ENCODE results near the gene DEK.

Gene DEK

DNA sequence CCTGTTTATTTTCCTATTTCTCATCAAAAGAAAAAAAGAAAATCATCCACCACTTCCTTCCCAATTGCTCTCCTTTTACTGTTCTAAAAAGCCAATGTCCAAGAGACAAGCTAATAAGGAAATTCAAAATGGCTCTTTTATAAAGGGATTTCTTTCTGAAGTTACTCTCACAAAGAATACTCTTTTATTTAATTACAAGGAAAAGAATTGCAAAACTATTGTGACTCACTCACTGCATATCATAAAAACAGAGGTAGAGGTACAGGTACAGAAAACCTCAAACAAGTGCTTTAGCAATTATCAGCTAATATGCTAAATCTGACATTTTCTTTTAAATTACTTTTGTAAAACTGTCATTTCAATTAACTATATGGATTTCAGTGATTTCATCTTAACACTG, 18.1 kb downstream of the DEK start:
- no peak for DNase-seq
- TF ChIP-seq, protein P1, sequence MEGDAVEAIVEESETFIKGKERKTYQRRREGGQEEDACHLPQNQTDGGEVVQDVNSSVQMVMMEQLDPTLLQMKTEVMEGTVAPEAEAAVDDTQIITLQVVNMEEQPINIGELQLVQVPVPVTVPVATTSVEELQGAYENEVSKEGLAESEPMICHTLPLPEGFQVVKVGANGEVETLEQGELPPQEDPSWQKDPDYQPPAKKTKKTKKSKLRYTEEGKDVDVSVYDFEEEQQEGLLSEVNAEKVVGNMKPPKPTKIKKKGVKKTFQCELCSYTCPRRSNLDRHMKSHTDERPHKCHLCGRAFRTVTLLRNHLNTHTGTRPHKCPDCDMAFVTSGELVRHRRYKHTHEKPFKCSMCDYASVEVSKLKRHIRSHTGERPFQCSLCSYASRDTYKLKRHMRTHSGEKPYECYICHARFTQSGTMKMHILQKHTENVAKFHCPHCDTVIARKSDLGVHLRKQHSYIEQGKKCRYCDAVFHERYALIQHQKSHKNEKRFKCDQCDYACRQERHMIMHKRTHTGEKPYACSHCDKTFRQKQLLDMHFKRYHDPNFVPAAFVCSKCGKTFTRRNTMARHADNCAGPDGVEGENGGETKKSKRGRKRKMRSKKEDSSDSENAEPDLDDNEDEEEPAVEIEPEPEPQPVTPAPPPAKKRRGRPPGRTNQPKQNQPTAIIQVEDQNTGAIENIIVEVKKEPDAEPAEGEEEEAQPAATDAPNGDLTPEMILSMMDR (IDR thresholded peaks at IDR 0.05): no peak
- H3K36me3 Mint-ChIP-seq (ENCODE audit: low read depth): peaks cover 91% of the 10 kb centered on the region
- H3K4me3 Mint-ChIP-seq: no peak overlapping the region
- no peaks in the 10 kb centered on the region for H3K4me1 Mint-ChIP-seq
- no peak overlapping the region for H3K27ac Mint-ChIP-seq
- no peaks in the 10 kb centered on the region for H3K9me3 Mint-ChIP-seq
- H3K27me3 Mint-ChIP-seq (ENCODE audit: low read depth, poor library complexity): no peaks in the 10 kb centered on the region

DNA sequence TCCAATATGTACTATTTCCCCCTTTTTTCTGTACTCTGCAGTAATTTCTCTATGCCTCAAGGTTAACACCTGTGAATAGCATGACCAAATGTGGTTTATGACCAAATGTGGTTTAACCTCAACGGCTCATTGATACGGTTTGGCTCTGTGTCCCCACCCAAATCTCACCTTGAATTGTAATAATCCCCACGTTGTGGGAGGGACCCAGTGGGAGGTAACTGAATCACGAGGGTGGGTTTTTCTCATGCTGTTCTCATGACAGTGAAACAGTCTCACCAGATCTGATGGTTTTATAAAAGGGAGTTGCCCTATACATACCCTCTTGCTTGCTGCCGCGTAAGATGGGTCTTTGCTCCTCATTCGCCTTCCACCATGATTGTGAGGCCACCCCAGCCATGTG, 18.7 kb downstream of the DEK start:
- Mint-ChIP-seq H3K4me3 (no peak overlapping the region), H3K36me3 (ENCODE audit: low read depth) (peaks cover 91% of the 10 kb centered on the region), H3K27me3 (ENCODE audit: low read depth, poor library complexity) (no peaks in the 10 kb centered on the region), H3K27ac (no peak overlapping the region), H3K4me1 (no peaks in the 10 kb centered on the region), H3K9me3 (no peaks in the 10 kb centered on the region)
- DNase-seq: no peak
- TF ChIP-seq, protein P1 (IDR thresholded peaks at IDR 0.05): no peak

DNA sequence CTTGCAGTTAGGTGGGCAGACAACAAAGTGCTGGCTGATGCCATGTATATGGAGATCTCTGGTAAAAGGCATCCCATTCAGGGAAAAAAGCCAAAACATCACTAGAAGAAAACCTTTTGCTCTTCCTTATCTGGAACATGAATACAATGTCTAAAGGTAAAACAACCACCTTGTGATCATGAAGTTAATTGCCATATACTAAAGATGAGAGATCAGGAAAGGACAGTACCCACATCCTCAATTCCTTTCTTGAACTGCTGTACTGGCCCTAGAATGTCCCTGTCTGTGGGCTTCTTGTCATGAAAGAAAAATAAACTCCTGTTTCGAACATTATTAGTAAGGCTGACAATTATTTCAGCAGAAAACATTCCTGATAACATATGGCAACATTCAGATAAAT, 19.3 kb downstream of the DEK start:
- peaks cover 95% of the 10 kb centered on the region for H3K36me3 Mint-ChIP-seq (ENCODE audit: low read depth)
- H3K27ac Mint-ChIP-seq: peak overlapping the region; percentile 45
- TF ChIP-seq, protein P1 (IDR thresholded peaks at IDR 0.05): no peak
- no peaks in the 10 kb centered on the region for H3K9me3 Mint-ChIP-seq
- no peak for DNase-seq
- no peaks in the 10 kb centered on the region for H3K4me1 Mint-ChIP-seq
- H3K4me3 Mint-ChIP-seq: no peak overlapping the region
- H3K27me3 Mint-ChIP-seq (ENCODE audit: low read depth, poor library complexity): no peaks in the 10 kb centered on the region

DNA sequence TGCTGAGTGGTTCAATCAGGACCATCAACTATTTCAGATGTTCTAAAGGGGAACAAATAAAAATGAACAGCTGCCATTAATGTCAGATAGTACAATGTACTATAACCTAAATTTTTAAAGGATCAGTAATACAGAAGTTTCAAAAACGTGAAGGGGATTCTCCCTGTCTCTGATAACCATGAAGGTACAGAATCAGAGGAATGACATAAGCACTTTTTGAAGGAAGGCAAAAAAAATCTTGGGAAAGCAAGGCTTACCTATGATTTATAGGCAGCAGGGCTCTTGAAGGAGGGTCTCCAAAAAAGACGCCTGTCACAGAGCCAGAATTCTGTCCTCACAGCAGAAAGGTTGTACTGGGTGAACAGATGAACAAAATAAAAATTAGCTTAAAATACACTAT, 20.1 kb downstream of the DEK start:
- Mint-ChIP-seq H3K36me3 (ENCODE audit: low read depth) (peaks cover 96% of the 10 kb centered on the region), H3K4me3 (no peak overlapping the region), H3K27ac (no peak overlapping the region)

DNA sequence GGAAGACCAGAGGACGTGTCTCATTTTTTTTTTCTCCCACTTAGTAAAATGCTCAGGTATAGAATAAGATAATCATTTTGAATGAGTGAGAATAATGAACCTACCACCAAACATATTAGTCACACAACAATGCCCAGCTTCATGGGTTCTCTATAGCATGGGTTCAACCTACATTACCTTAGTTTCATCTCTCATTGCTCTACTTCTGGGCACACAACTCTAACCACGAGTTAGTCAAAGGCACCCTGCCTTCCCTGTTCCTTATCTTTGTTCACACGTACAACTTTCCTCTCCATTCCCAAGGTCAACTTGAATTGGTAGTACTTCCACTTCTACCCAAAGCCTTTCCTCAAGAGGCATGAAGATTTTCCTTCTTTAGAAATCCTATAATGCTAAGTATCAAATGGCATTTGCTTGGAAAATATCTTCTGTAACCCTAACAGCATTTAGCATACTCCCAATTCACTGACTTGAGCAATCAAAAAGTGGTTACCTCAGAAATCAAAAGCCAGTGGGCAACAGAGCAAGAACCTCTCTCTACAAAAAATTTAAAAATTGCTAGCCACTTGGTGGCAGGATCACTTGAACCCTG, 20.9 kb downstream of the DEK start:
- Mint-ChIP-seq H3K27ac (no peak overlapping the region), H3K27me3 (ENCODE audit: low read depth, poor library complexity) (no peaks in the 10 kb centered on the region), H3K36me3 (ENCODE audit: low read depth) (peaks cover 96% of the 10 kb centered on the region), H3K4me3 (no peak overlapping the region), H3K4me1 (no peaks in the 10 kb centered on the region), H3K9me3 (no peaks in the 10 kb centered on the region)
- TF ChIP-seq, protein P1 (IDR thresholded peaks at IDR 0.05): no peak
- DNase-seq: no peak

More for the DNA sequence above, 20.1 kb downstream of the DEK start:
- no peak for DNase-seq
- no peaks in the 10 kb centered on the region for H3K27me3 Mint-ChIP-seq (ENCODE audit: low read depth, poor library complexity)
- no peaks in the 10 kb centered on the region for H3K9me3 Mint-ChIP-seq
- no peaks in the 10 kb centered on the region for H3K4me1 Mint-ChIP-seq
- TF ChIP-seq, protein P1 (IDR thresholded peaks at IDR 0.05): no peak
